SK-N-MC (cell line): Measurements from ENCODE around the gene SLC4A7.

Experiments used
- EZH2 ChIP-seq: fragments of 200-600 bp; sonication (generic); IDR thresholded peaks from one replicate; pipeline ENCODE4 v1.6.1; 2017; ENCODE audit warnings: antibody characterized with exemption
- POLR2AphosphoS5 ChIP-seq: IDR thresholded peaks from 2 replicates; pipeline ENCODE4 v1.6.1; 2012; ENCODE audit warnings: mild to moderate bottlenecking, low read depth, low read length, borderline replicate concordance

DNA sequence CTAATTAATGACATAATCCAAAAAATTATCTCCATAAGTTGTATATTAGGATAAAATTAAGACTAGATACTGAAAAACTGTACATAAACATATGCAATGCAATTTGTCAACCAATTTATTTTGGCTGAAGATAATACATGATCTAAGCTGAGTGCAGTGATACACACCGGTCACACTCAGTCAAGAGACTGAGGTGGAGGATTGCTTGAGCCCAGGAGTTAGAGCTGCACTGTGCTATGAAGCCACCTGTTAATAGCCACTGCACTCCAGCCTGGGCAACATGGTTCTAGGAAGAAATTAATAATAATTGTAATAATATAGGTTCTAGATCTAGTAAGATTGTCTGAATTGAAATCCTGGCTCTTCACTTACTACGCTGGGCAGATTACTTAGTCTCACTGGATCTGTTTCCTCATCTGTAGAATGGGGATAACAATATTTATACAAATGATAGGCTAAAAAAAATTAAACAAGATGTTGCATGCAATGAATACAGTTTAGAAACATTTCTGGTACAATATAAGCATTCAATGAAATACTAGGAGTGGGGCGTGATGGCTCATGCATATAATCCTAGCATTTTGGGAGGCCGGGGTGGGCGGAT lies 15.8 kb downstream of the SLC4A7 start:
- TF ChIP-seq EZH2 = no peak
- no peak for TF ChIP-seq POLR2AphosphoS5
